Dendritic cell treated with granulocyte-macrophage colony-stimulating factor and Interleukin-4, amounts not matched to agents 40 ng/mL and 50 ng/mL, for 4 days (primary cell): ENCODE results near the gene PRM1.
A peak's percentile ranks its signal among the peaks of the same experiment; 100 is the strongest.

Experiments used
- H3K27ac Mint-ChIP-seq: one replicate; pipeline ENCODE4 v1.8.0; 2022; ENCODE audit warnings: mild to moderate bottlenecking, mixed read lengths
- H3K27me3 Mint-ChIP-seq: one replicate; pipeline ENCODE4 v1.8.0; 2022; ENCODE audit warnings: mild to moderate bottlenecking, mixed read lengths
- H3K36me3 Mint-ChIP-seq: one replicate; pipeline ENCODE4 v1.8.0; 2022; ENCODE audit warnings: low read depth, mixed read lengths
- H3K4me1 Mint-ChIP-seq: one replicate; pipeline ENCODE4 v1.8.0; 2022; ENCODE audit warnings: low read depth, mixed read lengths
- H3K4me3 Mint-ChIP-seq: one replicate; pipeline ENCODE4 v1.8.0; 2022; ENCODE audit warnings: mild to moderate bottlenecking, moderate library complexity, mixed read lengths
- H3K9me3 Mint-ChIP-seq: one replicate; pipeline ENCODE4 v1.8.0; 2022; ENCODE audit warnings: mixed read lengths
- intact Hi-C: fragments of 100-400 bp; cut with micrococcal nuclease; formaldehyde crosslinking; loops from one replicate; pipeline ENCODE4 v1.15.0; 2022

Gene PRM1

GRCh38 chr16:11240636-11241473 is 40.3 kb downstream of the PRM1 start:
- intact Hi-C loops = no loop called here
- Mint-ChIP-seq H3K27ac (no peak overlapping the region), H3K27me3 (peaks cover 6% of the 10 kb centered on the region), H3K4me3 (no peak overlapping the region), H3K36me3 (no peaks in the 10 kb centered on the region), H3K4me1 (peaks cover 29% of the 10 kb centered on the region), H3K9me3 (no peaks in the 10 kb centered on the region)

DNA sequence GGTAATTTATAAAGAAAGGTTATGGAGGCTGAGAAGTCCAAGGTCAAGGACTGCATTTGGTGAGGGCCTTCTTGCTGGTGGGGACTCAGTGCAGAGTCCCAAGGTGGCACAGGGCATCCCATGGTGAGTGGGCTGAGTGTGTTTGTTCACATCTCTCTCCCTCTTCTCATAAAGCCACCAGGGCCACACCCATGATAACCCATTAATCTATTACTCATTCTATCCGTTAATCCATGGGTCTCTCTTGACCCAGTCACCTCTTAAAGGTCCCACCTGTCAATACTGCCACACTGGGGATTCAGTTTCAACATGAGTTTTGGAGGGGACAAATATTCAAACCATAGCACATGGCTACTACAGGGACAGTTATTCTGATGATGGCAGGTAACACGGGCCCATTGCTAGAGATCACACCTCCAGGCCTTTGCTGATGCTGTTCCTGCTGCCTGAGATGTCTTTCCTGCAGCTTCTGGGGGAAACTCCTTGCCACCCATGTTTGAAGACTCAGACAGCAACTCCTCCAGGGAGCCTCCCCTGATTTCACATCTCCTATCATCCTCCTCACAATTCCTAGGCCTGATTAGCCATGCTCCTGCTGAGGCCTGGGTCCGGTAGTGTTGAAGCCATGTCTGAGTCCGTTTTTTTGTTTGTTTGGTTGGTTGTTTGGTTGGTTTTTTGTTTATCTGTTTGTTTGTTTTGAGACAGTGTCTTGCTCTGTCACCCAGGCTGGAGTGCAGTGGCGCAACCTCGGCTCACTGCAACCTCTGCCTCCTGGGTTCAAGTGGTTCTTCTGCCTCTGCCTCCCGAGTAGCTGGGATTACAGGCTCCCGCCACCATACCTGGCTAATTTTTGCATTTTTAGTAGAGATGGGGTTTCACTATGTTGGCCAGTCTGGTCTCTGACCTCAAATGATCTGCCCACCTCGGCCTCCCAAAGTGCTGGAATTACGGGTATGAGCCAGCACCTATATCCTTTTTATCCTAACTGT is 41.2 kb downstream of the PRM1 start:
- Mint-ChIP-seq H3K4me3 (no peak overlapping the region), H3K4me1 (peaks cover 32% of the 10 kb centered on the region), H3K9me3 (no peaks in the 10 kb centered on the region), H3K36me3 (no peaks in the 10 kb centered on the region), H3K27me3 (peaks cover 3% of the 10 kb centered on the region), H3K27ac (no peak overlapping the region)
- intact Hi-C loops = no loop called here

GRCh38 chr16:11238272-11239202 is 42.6 kb downstream of the PRM1 start:
- Mint-ChIP-seq H3K4me1 (peaks cover 42% of the 10 kb centered on the region), H3K9me3 (no peaks in the 10 kb centered on the region), H3K27me3 (peaks cover 3% of the 10 kb centered on the region), H3K4me3 (no peak overlapping the region), H3K36me3 (no peaks in the 10 kb centered on the region), H3K27ac (no peak overlapping the region)
- intact Hi-C loops = no loop called here

DNA sequence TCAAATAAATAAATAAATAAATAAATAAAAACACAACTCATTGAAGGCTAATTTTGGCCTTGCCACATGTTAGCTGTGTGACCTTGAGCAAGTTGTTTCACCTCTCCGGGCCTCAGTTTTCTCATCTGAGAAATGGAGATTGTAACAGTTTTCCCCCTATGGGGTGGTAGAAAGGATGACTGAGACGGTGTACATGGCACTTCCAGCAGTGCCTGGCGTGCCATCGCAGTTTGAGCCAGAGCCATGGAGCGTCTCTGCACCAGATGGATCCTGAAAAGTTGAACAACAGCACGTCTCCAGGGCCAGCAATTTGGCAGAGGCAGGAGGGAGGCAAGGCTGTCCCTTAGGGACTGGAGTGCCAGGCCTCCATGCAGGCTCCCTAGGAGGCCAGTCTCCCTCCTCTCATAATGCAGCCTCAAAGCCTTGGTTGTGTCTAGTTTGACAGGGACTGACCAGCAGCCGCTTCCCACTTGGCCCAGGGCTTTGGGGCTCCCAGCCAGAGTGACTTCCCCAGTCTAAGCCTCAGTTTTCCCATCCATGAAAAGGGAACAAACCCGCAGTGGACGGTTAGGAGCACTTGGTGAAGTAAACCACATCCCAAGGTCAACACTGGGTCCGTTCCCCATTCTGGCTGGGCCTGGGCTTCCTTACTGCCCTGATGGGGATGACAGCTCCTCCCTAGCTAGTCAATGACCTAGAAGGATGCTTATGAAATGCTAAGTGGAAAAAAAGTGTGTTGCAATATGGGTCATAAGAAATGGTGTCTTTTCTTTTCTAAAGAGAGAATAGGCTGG is 44.5 kb downstream of the PRM1 start:
- Mint-ChIP-seq H3K4me3 (no peak overlapping the region), H3K27me3 (peaks cover 3% of the 10 kb centered on the region), H3K36me3 (no peaks in the 10 kb centered on the region), H3K4me1 (peaks cover 61% of the 10 kb centered on the region), H3K9me3 (no peaks in the 10 kb centered on the region), H3K27ac (peak overlapping the region; percentile 41)
- intact Hi-C loops = no loop called here

- intact Hi-C loops = no loop called here
- Mint-ChIP-seq H3K9me3 (no peaks in the 10 kb centered on the region), H3K4me1 (peaks cover 67% of the 10 kb centered on the region), H3K27me3 (peaks cover 2% of the 10 kb centered on the region), H3K4me3 (no peak overlapping the region), H3K36me3 (no peaks in the 10 kb centered on the region), H3K27ac (peak overlapping the region; percentile 76)
Observed at GRCh38 chr16:11235703-11235991, 45.5 kb downstream of the PRM1 start.

DNA sequence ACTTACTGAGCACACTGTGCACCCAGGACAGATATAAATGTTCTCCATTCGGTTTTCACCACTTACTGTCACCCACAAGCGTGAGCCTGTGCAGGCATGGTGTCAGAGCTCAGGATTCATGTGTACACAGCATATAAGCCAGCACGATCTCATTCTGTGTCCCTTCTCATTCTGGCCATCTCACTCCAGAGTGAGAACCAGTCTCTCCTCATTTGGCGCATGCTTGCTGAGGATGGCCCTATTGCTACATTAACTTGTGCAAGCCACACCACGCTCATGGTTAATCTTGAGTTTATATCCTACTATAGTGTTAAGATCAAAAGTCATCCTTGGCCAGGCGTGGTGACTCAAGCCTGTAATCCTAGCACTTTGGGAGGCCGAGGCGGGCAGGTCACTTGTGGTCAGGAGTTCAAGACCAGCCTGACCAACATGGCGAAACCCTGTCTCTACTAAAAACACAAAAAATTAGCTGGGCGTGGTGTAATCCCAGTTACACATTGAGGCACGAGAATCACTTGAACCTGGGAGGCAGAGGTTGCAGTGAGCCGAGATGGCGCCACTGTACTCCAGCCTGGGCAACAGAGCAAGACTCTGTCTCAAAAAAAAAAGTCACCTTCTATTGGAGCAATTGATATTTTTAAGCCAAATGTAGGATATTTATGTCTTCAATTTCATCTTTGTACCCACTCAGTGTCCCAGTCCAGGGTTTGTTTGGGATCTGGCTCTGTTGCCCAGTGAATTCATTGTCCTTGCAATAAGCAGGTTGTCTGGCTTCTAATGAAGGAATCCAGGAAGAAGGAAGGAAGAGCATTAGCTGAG is 46.0 kb downstream of the PRM1 start:
- Mint-ChIP-seq H3K4me3 (no peak overlapping the region), H3K27me3 (peaks cover under 1% of the 10 kb centered on the region), H3K36me3 (no peaks in the 10 kb centered on the region), H3K9me3 (no peaks in the 10 kb centered on the region), H3K4me1 (peaks cover 64% of the 10 kb centered on the region), H3K27ac (peak overlapping the region; percentile 76)
- intact Hi-C loops = loop anchor here (5.0 kb wide), 1 partner anchor 53 kb away; no protein-coding TSS in a partner anchor

DNA sequence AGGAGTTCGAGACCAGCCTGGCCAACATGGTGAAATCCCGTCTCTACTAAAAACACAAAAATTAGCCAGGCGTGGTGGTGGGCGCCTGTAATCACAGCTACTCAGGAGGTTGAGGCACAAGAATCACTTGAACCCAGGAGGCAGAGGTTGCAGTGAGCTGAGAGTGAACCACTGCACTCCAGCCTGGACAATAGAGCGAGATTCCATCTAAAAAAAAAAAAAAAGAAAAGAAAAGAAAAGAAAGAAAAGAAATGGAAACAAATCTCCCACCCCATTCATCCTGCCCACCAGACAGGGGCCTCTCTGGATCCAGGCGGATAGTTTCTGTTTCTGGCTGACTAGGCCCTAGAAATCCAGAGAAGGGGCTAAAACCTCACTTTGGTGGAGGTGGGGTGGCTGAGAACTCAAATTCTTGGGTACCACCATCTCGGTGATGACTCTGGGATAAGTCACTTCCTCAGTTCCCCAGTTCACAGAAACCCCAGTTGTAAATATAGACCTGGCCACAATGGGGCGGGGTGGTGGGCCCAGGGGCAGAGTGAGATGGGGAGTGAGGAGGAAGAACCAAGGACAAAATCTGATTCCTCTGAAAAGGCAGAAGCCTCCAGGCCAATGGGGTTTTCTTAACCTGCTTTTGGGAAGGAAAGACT is 47.3 kb downstream of the PRM1 start:
- H3K27ac Mint-ChIP-seq = peak overlapping the region; percentile 89
- H3K36me3 Mint-ChIP-seq = no peaks in the 10 kb centered on the region
- H3K27me3 Mint-ChIP-seq = peaks cover 3% of the 10 kb centered on the region
- H3K9me3 Mint-ChIP-seq = no peaks in the 10 kb centered on the region
- H3K4me3 Mint-ChIP-seq = no peak overlapping the region
- intact Hi-C loops = loop anchor here (5.0 kb wide), 1 partner anchor 52 kb away; no protein-coding TSS in a partner anchor
- peaks cover 72% of the 10 kb centered on the region for H3K4me1 Mint-ChIP-seq

DNA sequence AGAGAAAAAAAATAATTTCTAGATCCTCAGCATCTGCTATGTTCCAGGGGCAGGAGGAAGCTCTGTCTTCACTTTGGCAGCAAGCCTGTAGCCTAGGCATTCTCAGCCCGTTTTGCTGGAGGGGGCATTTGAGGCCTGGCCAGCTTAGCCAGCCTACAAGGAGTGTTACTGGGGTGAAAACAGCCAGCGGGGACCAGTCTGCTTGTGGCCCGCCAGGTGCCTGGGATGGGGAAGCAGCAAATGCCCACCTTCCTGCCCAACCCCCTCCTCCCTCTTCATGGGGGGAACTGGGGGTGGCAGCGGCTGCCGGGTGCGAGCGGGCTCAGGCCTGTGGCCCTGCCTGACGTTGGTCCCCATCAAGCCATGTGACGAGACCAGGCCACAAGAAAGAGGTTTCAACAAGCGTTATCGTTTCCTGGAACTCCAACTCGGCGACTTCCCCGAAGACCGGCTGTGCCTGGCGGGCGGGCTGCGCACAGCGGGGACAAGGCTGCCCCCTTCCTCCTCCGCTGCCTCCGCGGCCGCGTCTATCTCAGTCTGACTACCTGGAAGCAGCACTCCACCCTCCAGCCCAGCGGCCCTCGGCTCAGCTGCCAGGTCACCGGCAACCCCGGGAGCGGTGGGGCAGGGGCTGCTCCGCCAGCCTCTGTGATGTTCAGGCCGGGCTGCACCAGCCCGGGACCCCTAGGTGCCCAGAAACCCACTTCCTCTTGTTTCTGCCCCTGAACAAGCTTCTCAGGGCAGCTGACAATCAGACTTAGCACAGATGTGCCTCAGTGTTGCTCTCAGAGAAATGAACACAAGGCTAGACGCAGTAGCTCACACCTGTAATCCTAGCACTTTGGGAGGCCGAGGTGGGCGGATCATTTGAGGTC is 48.0 kb downstream of the PRM1 start:
- Mint-ChIP-seq H3K27me3 (peaks cover 3% of the 10 kb centered on the region), H3K4me3 (peak overlapping the region; percentile 44), H3K27ac (peak overlapping the region; percentile 89), H3K36me3 (no peaks in the 10 kb centered on the region), H3K4me1 (peaks cover 74% of the 10 kb centered on the region), H3K9me3 (no peaks in the 10 kb centered on the region)
- intact Hi-C loops = loop anchor here (5.0 kb wide), 1 partner anchor 51 kb away; no protein-coding TSS in a partner anchor

- Mint-ChIP-seq H3K27ac (peak overlapping the region; percentile 89), H3K27me3 (peaks cover 3% of the 10 kb centered on the region), H3K9me3 (no peaks in the 10 kb centered on the region), H3K4me3 (peak overlapping the region; percentile 42), H3K36me3 (no peaks in the 10 kb centered on the region), H3K4me1 (peaks cover 74% of the 10 kb centered on the region)
- intact Hi-C loops = loop anchor here (5.0 kb wide), 1 partner anchor 50 kb away; no protein-coding TSS in a partner anchor
Observed at GRCh38 chr16:11232302-11232851, 48.8 kb downstream of the PRM1 start.

DNA sequence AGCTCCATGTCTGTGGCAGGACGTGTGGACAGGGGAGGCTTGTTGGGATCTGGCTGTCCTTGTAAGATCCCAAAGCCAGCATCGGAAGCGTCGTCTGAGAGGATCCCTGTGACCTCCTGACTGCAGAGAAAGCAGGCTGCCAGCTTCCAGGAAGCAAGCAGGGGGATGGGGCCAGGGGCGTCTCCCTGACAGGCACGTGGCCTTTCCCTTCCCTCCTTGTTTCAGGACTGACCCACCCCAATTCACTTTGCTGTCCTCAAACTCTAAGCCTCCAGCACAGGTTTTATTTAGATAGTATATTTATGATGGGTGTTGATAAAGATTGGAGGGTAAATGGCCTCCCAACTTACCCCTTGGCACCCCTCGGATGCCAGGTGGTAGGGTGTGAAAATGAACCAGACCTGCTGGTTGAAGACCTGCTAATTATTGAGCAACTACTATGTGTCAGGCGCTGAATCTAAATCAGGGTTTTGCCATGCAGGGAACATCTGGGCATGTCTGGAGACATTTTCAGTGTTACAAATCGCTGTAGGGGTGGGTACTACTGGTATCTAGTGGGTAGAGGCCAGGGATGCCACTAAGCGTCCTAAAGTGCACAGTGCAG is 49.7 kb downstream of the PRM1 start:
- Mint-ChIP-seq H3K4me3 (no peak overlapping the region), H3K27ac (peak overlapping the region; percentile 89), H3K4me1 (peaks cover 66% of the 10 kb centered on the region), H3K9me3 (no peaks in the 10 kb centered on the region), H3K36me3 (no peaks in the 10 kb centered on the region), H3K27me3 (peaks cover 3% of the 10 kb centered on the region)
- intact Hi-C loops = loop anchor here (5.0 kb wide), 1 partner anchor 49 kb away; no protein-coding TSS in a partner anchor
